Measurements from ENCODE around the gene ANKS1B. TPM values are rescaled to one million over a fixed set of nuclear protein-coding genes. Genes with fewer than 3 reads are reported as not detected.

ANKS1B gene
- total RNA-seq, 1 experiment from 2014 or later: 9.7 TPM

- DNase-seq (ENCODE audit: low read depth, low spot score) (no peak), ATAC-seq (no peak)
- Histone ChIP-seq H3K36me3 (ENCODE audit: control insufficient read depth, insufficient read depth, low read length) (no peaks in the 10 kb centered on the region), H3K27ac (ENCODE audit: low read length) (no peak overlapping the region), H3K4me3 (ENCODE audit: low read depth in 2 of 2, low read length in 2 of 2) (no peak overlapping the region), H3K9me3 (ENCODE audit: control insufficient read depth, insufficient read depth, low read depth, low read length) (no peaks in the 10 kb centered on the region), H3K4me1 (ENCODE audit: control insufficient read depth, insufficient read depth, low read length) (0 out of 2 replicates have a peak, but pooled peaks cover 3% of the 10 kb centered on the region), H3K27me3 (ENCODE audit: control insufficient read depth, insufficient read depth, low read length) (peaks cover 6% of the 10 kb centered on the region; the same call in 1 of the 2 replicates)
- ChIA-PET POLR2A (no interaction called here), CTCF (no interaction called here)
- TF ChIP-seq CTCF (IDR thresholded peaks at IDR 0.05): no peak
- TF ChIP-seq TCF7L2 (IDR thresholded peaks at IDR 0.05; ENCODE audit: low read depth, low read length): no peak
- intact Hi-C loops (cut with micrococcal nuclease; ENCODE audit: unreplicated experiment): no loop called here
- BruUV-seq (replicated peaks): no TSS peak
- in situ Hi-C loops (cut with HindIII; ENCODE audit: low pct_unique_long_range_greater_than_20kb, low sequenced_read_pairs): no loop called here
Measured at GRCh38 chr12:98819071-98819470, 1165.7 kb downstream of the ANKS1B start.

- no TSS peak for BruUV-seq (replicated peaks)
- DNase-seq (ENCODE audit: low read depth, low spot score): no peak
- Histone ChIP-seq H3K4me3 (ENCODE audit: low read depth in 2 of 2, low read length in 2 of 2) (no peak overlapping the region), H3K27me3 (ENCODE audit: control insufficient read depth, insufficient read depth, low read length) (peaks cover 6% of the 10 kb centered on the region; the same call in 1 of the 2 replicates), H3K27ac (ENCODE audit: low read length) (no peak overlapping the region), H3K9me3 (ENCODE audit: control insufficient read depth, insufficient read depth, low read depth, low read length) (no peaks in the 10 kb centered on the region), H3K4me1 (ENCODE audit: control insufficient read depth, insufficient read depth, low read length) (0 out of 2 replicates have a peak, but pooled peaks cover 3% of the 10 kb centered on the region), H3K36me3 (ENCODE audit: control insufficient read depth, insufficient read depth, low read length) (no peaks in the 10 kb centered on the region)
- no peak for ATAC-seq
- TF ChIP-seq TCF7L2 (IDR thresholded peaks at IDR 0.05; ENCODE audit: low read depth, low read length) (no peak), POLR2AphosphoS5 (IDR thresholded peaks at IDR 0.05; ENCODE audit: low read depth, low read length) (no peak), SIN3A (IDR thresholded peaks at IDR 0.05; ENCODE audit: borderline replicate concordance, insufficient read depth, low read depth, low read length) (no peak), CTCF (IDR thresholded peaks at IDR 0.05) (no peak), REST (IDR thresholded peaks at IDR 0.05; ENCODE audit: insufficient read depth in 1 of 2, low read depth in 2 of 2, low read length in 1 of 2) (no peak)
- POLR2A ChIA-PET: interaction anchor here (0.8 kb wide), 1 partner anchor 43 kb away, joined by 3 read pairs; no protein-coding TSS in a partner anchor
- CTCF ChIA-PET: no interaction called here
- in situ Hi-C loops (cut with HindIII; ENCODE audit: low pct_unique_long_range_greater_than_20kb, low sequenced_read_pairs): no loop called here
- intact Hi-C loops (cut with micrococcal nuclease; ENCODE audit: unreplicated experiment): no loop called here
Measured at GRCh38 chr12:98818239-98818638, 1166.5 kb downstream of the ANKS1B start.
